Trophoblast cell (in vitro differentiated cells and primary cell): ENCODE results near the gene RGS7.

ENCODE experiments used
- DNase-seq, 2 donors: peaks; one replicate each; pipeline ENCODE4 v3.0.0-alpha.2; 2016
- H2AFZ ChIP-seq: 2 replicates; pipeline ENCODE4 v1.6.1; 2013; ENCODE audit warnings: low read length, moderate library complexity, mild to moderate bottlenecking; ENCODE audit not compliant: insufficient read depth, poor library complexity
- H2AK5ac ChIP-seq: 2 replicates; pipeline ENCODE4 v1.6.1; 2013; ENCODE audit warnings: mild to moderate bottlenecking, low read length
- H2BK120ac ChIP-seq: 2 replicates; pipeline ENCODE4 v1.6.1; 2013; ENCODE audit warnings: low read length, mild to moderate bottlenecking, moderate library complexity; ENCODE audit not compliant: insufficient read depth, poor library complexity
- H2BK12ac ChIP-seq: 2 replicates; pipeline ENCODE4 v1.6.1; 2013; ENCODE audit warnings: mild to moderate bottlenecking, low read length, moderate library complexity
- H2BK5ac ChIP-seq: 2 replicates; pipeline ENCODE4 v1.6.1; 2013; ENCODE audit warnings: low read length, low read depth, moderate library complexity, mild to moderate bottlenecking; ENCODE audit not compliant: poor library complexity
- H3K14ac ChIP-seq: 2 replicates; pipeline ENCODE4 v1.6.1; 2013; ENCODE audit warnings: mild to moderate bottlenecking, low read length
- H3K18ac ChIP-seq: 2 replicates; pipeline ENCODE4 v1.6.1; 2013; ENCODE audit warnings: mild to moderate bottlenecking, low read length
- H3K23ac ChIP-seq: 2 replicates; pipeline ENCODE4 v1.6.1; 2013; ENCODE audit warnings: low read length
- H3K27ac ChIP-seq: 2 replicates; pipeline ENCODE4 v1.5.1; 2013; ENCODE audit warnings: low read depth, mild to moderate bottlenecking, inconsistent platforms, low read length, moderate library complexity
- H3K27me3 ChIP-seq: 2 replicates; pipeline ENCODE4 v1.6.1; 2013; ENCODE audit warnings: inconsistent platforms, mild to moderate bottlenecking, low read length, moderate library complexity; ENCODE audit not compliant: insufficient read depth
- H3K36me3 ChIP-seq, 2 experiments: 1 replicate in 1 of 2; 2 replicates in 1 of 2; pipeline ENCODE4 v1.6.1; 2013; ENCODE audit warnings: low read length in 2 of 2, mild to moderate bottlenecking in 2 of 2, moderate library complexity in 1 of 2; ENCODE audit not compliant: insufficient read depth in 2 of 2, control insufficient read depth in 1 of 2
- H3K4ac ChIP-seq: 2 replicates; pipeline ENCODE4 v1.6.1; 2013; ENCODE audit warnings: low read depth, mild to moderate bottlenecking, low read length, moderate library complexity
- H3K4me1 ChIP-seq, 2 experiments: 1 replicate in 1 of 2; 2 replicates in 1 of 2; pipeline ENCODE4 v1.6.1; 2013; ENCODE audit warnings: low read length in 2 of 2, mild to moderate bottlenecking in 2 of 2, moderate library complexity in 1 of 2; ENCODE audit not compliant: insufficient read depth in 2 of 2, control insufficient read depth in 1 of 2
- H3K4me2 ChIP-seq: 2 replicates; pipeline ENCODE4 v1.6.1; 2013; ENCODE audit warnings: inconsistent platforms, mild to moderate bottlenecking, low read length, moderate library complexity
- H3K4me3 ChIP-seq: 2 replicates; pipeline ENCODE4 v1.5.1; 2013; ENCODE audit warnings: mild to moderate bottlenecking, low read depth, low read length, inconsistent platforms
- H3K79me1 ChIP-seq: one replicate; pipeline ENCODE4 v1.6.1; 2013; ENCODE audit warnings: low read length
- H3K79me2 ChIP-seq: 2 replicates; pipeline ENCODE4 v1.6.1; 2013; ENCODE audit warnings: low read length, mild to moderate bottlenecking; ENCODE audit not compliant: control insufficient read depth, insufficient read depth, poor library complexity
- H3K9ac ChIP-seq: 2 replicates; pipeline ENCODE4 v1.6.1; 2013; ENCODE audit warnings: mild to moderate bottlenecking, low read length
- H3K9me3 ChIP-seq: 2 replicates; pipeline ENCODE4 v1.6.1; 2013; ENCODE audit warnings: low read depth, mild to moderate bottlenecking, control low read depth, inconsistent platforms, low read length; ENCODE audit not compliant: insufficient read depth
- H4K12ac ChIP-seq: 2 replicates; pipeline ENCODE4 v1.6.1; 2013; ENCODE audit warnings: low read depth, mild to moderate bottlenecking, low read length, moderate library complexity
- H4K8ac ChIP-seq: 2 replicates; pipeline ENCODE4 v1.6.1; 2013; ENCODE audit warnings: low read depth, mild to moderate bottlenecking, low read length, moderate library complexity
- H4K91ac ChIP-seq: one replicate; pipeline ENCODE4 v1.6.1; 2013; ENCODE audit warnings: low read depth, mild to moderate bottlenecking, low read length, moderate library complexity
- WGBS: extraction: QIAGEN DNeasy Blood & Tissue Kit; methylation state at CpG from one replicate; pipeline ENCODE4 v1.1.7; 2013; ENCODE audit warnings: missing lambda C conversion rate; ENCODE audit not compliant: insufficient read length, insufficient coverage; ENCODE audit errors: extremely low coverage; 5-methylcytosine and 5-hydroxymethylcytosine counted together

The RGS7 gene

DNA sequence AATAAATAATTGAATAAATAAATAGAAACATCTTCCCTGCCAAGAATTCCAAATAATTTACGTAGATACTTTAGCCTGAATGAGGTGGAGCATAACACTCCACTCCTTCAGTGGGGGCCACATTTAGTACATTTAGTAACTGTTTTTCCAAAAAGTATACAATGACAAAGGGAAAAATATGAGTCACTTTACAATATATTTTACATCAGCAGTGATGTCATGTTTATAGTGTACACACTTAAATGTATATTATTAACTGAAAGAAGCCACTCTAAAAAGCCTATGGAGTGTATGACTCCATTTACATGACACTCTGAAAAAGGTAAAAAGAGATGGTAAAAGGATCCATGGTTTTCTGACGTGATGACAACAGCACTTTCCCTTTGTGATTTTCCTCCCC is 400.6 kb downstream of the RGS7 start:
- Histone ChIP-seq H3K4me1 (no peaks in the 10 kb centered on the region), H4K91ac (no peak overlapping the region), H3K18ac (no peak overlapping the region), H3K27ac (no peak overlapping the region), H3K9ac (no peak overlapping the region), H2AK5ac (no peak overlapping the region), H3K4me3 (no peak overlapping the region), H3K79me2 (no peaks in the 10 kb centered on the region), H2BK120ac (no peak overlapping the region), H4K12ac (no peak overlapping the region), H3K4me2 (no peak overlapping the region), H2BK5ac (no peak overlapping the region), H4K8ac (no peak overlapping the region), H3K23ac (no peak overlapping the region), H2BK12ac (no peak overlapping the region), H3K79me1 (no peaks in the 10 kb centered on the region), H2AFZ (no peak overlapping the region), H3K4ac (no peak overlapping the region), H3K9me3 (no peaks in the 10 kb centered on the region), H3K14ac (no peak overlapping the region), H3K36me3 (no peaks in the 10 kb centered on the region), H3K27me3 (no peaks in the 10 kb centered on the region)
- WGBS, result no CpG with 5 or more reads among the region's 2 CpGs
- DNase-seq, result no peak

- H2AFZ ChIP-seq, result no peak overlapping the region
- no peak for DNase-seq
- no CpG with 5 or more reads among the region's 2 CpGs for WGBS
Measured at GRCh38 chr1:240956020-240956419, 401.0 kb downstream of the RGS7 start.

GRCh38 chr1:240947438-240948224 is 409.4 kb downstream of the RGS7 start:
- Histone ChIP-seq H2BK5ac (no peak overlapping the region), H2BK12ac (no peak overlapping the region), H3K9me3 (peaks cover 2% of the 10 kb centered on the region)

More at GRCh38 chr1:240956020-240956419, 401.0 kb downstream of the RGS7 start:
- Histone ChIP-seq H3K4me3 (no peak overlapping the region), H2BK12ac (no peak overlapping the region), H2BK120ac (no peak overlapping the region), H3K79me1 (no peaks in the 10 kb centered on the region), H4K91ac (no peak overlapping the region), H3K18ac (no peak overlapping the region), H3K23ac (no peak overlapping the region), H4K12ac (no peak overlapping the region), H3K27me3 (no peaks in the 10 kb centered on the region), H2AK5ac (no peak overlapping the region), H3K9me3 (no peaks in the 10 kb centered on the region), H3K4me2 (no peak overlapping the region), H3K9ac (no peak overlapping the region), H3K4me1 (no peaks in the 10 kb centered on the region), H3K79me2 (no peaks in the 10 kb centered on the region), H3K4ac (no peak overlapping the region), H3K27ac (no peak overlapping the region), H2BK5ac (no peak overlapping the region), H3K36me3 (no peaks in the 10 kb centered on the region), H4K8ac (no peak overlapping the region), H3K14ac (no peak overlapping the region)

GRCh38 chr1:240946926-240947325 is 410.1 kb downstream of the RGS7 start:
- Histone ChIP-seq H2BK12ac (no peak overlapping the region), H3K9me3 (peaks cover 2% of the 10 kb centered on the region), H4K91ac (no peak overlapping the region), H2AFZ (no peak overlapping the region), H4K8ac (no peak overlapping the region), H2BK120ac (no peak overlapping the region), H3K27me3 (no peaks in the 10 kb centered on the region), H2BK5ac (no peak overlapping the region), H3K79me2 (no peaks in the 10 kb centered on the region), H3K36me3 (no peaks in the 10 kb centered on the region), H3K27ac (no peak overlapping the region), H3K4me2 (no peak overlapping the region), H2AK5ac (no peak overlapping the region), H3K18ac (no peak overlapping the region), H3K23ac (no peak overlapping the region), H3K4me3 (no peak overlapping the region), H3K9ac (no peak overlapping the region), H3K4me1 (no peaks in the 10 kb centered on the region), H4K12ac (no peak overlapping the region), H3K79me1 (no peaks in the 10 kb centered on the region), H3K14ac (no peak overlapping the region), H3K4ac (no peak overlapping the region)
- WGBS, result no CpG with 5 or more reads among the region's 2 CpGs
- peak; percentile 9 to 72 for DNase-seq

More at GRCh38 chr1:240947438-240948224, 409.4 kb downstream of the RGS7 start:
- Histone ChIP-seq H3K23ac (no peak overlapping the region), H3K4ac (no peak overlapping the region), H4K12ac (no peak overlapping the region), H3K9ac (no peak overlapping the region), H2AK5ac (no peak overlapping the region), H3K4me1 (no peaks in the 10 kb centered on the region), H2BK120ac (no peak overlapping the region), H3K14ac (no peak overlapping the region), H4K8ac (no peak overlapping the region), H3K27ac (no peak overlapping the region), H2AFZ (no peak overlapping the region), H4K91ac (no peak overlapping the region), H3K79me2 (no peaks in the 10 kb centered on the region), H3K18ac (no peak overlapping the region), H3K4me3 (no peak overlapping the region), H3K4me2 (no peak overlapping the region), H3K27me3 (no peaks in the 10 kb centered on the region), H3K36me3 (no peaks in the 10 kb centered on the region), H3K79me1 (no peaks in the 10 kb centered on the region)
- DNase-seq, result no peak
- WGBS, result no CpG with 5 or more reads among the region's 9 CpGs
